GM19351 (cell line): ENCODE measurements around the gene NBDY.
A peak's percentile ranks its signal among the peaks of the same experiment; 100 is the strongest.
"Not testable (repeated sequence)": the region's sequence is repeated elsewhere in the genome, so short reads cannot be mapped to it uniquely, and the experiment has no call there.

ENCODE experiments used
- ATAC-seq: cut with Tn5 transposase; IDR thresholded peaks from one replicate; pipeline ENCODE4 v1.9.1; 2021; ENCODE audit warnings: mild to moderate bottlenecking, moderate library complexity; ENCODE audit not compliant: unreplicated experiment

NBDY gene, protein sequence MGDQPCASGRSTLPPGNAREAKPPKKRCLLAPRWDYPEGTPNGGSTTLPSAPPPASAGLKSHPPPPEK

DNA sequence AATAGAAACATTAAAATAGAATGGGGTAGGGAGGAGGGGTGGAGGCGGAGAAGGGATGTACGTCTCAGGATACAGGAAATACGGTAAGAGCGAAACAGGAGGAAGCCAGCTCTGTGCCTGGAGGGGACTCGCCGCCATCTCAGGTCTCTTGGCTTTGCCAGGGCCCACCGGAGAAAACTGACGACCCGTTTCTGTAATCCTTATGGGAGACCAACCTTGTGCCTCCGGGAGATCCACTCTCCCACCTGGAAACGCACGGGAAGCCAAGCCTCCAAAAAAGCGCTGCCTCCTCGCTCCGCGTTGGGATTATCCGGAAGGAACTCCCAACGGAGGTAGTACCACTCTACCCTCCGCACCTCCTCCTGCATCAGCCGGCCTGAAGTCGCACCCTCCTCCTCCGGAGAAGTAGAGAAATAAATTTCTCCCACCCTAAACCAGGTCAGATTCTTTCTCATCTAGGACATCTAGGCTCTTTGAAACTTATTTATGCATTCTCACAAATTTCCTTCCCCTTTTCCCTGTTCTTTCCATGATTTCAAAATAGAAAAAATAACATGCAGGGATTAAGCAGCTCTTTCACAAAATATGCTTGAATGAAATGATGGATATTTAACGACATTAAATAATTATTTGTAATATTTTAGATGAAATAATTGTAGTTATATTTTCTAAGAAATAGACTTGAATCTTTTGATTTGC is at the start of gene NBDY:
Gene NBDY, plus strand, starts transcription at position 92 of the 699 bp plus-strand sequence. Its CDS starts 111 bp downstream, at position 203.
- peak; percentile 58 for ATAC-seq

DNA sequence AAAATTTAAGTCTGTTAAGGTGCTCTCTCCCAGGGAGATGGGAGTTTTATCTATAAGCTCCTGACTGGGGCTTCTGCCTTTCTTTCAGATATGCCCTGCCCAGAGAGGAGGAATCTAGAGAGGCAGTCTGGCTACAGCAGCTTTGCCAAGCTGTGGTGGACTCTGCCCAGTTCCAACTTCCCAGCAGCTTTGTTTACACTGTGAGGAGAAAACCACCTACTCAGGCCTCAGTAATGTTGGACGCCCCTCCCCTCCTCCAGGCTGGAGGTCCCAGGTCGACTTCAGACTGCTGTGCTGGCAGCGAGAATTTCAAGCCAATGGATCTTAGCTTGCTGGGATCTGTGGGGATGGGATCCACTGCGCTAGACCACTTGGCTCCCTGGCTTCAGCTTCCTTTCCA is 24.5 kb upstream of the NBDY start:
- ATAC-seq = not testable (repeated sequence)

DNA sequence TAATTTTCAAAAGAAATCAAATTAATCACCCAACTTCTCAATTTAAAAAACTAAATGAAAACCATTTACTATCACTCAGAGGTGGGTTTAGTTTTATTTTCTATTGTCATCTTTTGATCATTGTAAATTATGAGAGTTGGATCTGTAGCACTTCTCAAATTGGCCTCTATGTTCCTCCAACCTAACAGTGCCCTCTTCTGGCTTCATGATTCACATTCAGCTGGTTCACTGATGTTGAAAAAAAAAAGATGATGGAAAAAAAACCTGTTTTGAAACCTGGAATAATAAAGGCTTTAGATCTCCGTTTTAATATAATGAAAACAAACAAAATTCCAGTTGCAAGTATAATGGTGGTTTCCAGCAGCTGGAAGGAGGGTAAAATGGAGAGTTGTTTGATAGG is 2.4 kb upstream of the NBDY start:
- ATAC-seq = peak; percentile 41

DNA sequence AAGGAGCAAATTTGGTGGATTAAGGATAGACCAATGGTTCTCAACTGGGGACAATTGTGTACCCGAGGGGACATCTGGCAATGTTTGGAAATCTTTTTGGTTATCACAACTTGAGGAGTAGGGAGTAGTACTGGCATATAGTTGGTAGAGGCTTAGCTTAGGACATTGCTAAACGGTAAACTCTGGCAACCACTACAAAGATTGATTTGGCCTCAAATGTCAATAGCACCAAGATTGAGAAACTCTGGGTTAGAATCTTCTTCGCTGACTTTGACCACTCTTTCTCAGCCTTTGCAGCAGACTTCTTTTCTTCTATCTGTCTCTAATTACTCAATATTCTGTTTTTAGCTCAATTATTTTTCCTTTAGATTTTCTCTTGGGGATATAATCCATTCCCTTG is 1.5 kb upstream of the NBDY start:
- no peak for ATAC-seq

DNA sequence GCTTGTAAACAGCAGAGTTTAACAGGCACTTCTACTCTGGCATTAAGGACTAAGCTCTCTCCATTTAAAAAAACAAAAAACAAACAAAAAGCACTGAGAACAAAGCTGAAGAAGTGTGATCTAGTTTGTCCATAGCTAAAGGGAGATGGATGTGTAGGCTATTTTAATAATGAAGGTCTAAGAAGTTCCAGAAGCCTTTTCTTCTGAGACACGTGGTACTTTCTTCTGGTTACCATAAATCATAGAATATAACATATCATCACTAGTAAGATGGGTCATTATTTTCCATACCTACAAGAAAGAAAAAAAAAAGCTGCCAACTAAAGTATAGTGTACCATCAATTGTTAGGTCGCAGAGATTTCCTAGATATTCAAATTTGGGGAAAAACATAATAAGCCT is 722 bp upstream of the NBDY start:
- ATAC-seq = peak; percentile 33

DNA sequence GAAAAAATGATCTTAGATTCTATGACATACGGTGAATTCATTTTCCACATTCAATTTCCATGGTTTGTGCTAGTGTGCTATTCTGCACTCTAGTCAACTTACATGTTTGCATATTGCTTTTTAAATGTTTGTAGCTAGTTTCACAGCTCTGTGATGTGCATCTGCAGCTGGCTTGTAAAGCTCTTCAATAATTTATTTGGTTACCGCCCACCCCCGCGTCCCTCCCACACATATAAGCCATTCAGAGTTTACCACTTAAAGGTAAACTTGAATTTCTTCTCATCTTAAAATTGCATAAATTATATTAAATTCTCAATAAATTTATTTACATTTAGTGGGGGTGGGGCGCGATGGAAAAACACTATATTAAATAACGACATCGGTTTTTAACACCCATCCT is 291 bp upstream of the NBDY start:
- peak; percentile 40 for ATAC-seq

DNA sequence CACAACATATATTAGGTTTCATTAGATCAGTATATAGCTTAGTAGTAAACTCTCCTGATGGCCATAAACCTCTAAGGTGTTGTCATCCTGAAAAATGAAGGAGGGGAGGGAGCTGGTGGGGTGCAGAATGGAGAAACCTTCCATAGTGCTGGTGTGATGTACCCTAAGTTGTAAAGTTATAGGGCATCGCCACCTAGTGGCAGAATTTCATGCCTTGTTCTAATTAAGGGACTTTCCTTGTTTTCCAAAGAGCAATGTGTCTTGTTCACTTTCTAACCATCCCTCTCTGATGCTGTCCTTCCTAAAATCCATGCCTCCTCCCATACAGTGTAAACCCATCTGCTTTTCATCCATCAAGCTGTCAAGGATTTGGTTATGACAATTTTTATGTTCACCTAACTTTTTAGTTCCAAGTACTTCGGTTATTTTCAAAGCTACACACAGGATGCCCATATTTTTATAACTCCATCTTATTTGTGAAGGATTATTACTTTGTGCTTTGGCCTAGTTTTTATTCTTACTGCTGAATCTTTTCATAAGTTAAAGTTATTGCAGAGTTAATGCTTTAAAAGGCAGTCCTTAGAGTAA is 4.5 kb downstream of the NBDY start:
- peak; percentile 49 for ATAC-seq

DNA sequence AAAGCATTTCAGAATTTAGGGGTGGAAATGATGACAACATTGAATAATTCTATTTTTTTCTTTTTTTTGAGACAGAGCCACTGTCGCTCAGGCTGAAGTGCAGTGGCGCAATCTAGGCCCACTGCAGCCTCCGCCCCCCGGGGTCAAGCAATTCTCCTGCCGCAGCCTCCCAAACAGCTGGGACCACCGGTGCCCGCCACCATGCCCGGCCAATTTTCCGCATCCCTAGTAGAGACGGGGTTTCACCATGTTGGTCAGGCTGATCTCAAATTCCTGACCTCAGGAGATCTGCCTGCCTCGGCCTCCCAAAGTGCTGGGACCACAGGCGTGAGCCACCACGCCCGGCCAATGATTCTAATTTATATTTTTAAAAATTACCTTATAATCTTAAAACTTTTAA is 7.2 kb downstream of the NBDY start:
- ATAC-seq = no peak

DNA sequence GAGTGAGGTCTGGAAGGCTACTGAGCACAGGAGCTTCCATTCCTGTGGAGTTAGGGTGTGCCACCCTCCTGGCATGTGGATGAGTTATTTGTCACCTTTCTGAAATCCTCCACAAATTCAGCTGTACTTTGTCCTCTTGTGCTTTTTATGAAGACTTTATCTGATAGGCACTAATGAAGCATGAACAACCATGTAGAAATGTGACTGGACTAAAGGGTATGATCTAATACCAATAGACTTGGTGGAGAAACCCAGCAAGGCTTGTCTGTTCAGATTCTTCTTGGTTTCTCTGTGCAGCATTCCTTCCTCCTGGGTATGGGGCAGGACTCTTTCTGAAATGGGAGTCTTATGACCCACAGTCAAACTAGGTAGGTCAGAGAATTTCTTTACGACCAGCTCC is 9.6 kb downstream of the NBDY start:
- no peak for ATAC-seq

DNA sequence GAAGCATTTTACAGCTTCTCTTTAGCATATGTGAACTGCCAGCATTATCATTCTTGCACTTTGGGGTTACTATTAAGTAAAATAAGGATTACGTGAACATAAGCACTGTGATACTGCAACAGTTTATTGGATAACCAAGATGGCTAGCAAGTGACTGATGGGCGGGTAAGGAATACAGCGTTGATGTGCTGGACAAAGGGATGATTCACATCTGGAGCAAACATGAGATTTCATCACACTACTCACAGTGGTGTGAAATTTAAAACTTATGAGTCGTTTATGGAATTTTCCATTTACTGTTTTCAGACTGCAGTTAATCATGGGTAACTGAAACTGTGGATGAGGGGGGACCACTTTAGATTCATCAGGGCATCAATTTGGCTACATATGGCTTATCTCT is 16.0 kb downstream of the NBDY start:
- ATAC-seq = no peak

DNA sequence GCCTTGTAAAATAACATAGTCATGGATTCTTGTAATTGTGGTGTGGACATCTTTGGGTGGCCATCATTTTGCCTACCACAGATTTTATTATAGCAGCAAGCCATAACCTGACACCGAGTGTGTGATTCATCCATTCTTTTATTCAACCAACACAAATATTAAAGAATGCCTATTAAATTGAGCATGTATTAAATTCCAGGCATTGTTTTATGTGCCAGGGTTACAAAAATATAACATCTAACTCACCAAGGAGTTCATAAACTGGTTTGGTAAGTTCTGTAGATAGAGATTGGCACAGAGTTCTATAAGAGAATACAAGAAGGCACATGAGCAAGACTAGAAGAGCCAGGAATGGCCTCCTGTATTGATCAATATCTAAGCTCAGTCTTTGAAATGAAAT is 18.0 kb downstream of the NBDY start:
- no peak for ATAC-seq

DNA sequence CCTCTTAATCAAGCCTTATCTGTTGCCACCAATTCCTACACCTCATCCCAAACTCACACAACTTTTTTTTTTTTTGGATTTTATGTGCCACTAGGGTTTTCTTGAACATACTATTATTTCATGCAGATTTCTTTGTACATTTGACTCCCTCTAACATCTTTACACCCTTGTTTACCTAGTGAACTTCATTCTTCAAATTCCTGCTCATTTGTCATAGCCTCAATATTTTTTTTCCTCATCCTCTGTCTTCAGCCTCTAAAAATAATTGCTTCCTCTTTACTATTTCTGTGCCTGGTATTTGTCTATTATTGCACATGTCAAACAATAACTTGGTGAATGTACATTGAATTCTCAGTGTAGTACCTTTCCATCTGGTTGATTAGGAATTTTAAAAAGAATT is 22.0 kb downstream of the NBDY start:
- ATAC-seq = no peak

DNA sequence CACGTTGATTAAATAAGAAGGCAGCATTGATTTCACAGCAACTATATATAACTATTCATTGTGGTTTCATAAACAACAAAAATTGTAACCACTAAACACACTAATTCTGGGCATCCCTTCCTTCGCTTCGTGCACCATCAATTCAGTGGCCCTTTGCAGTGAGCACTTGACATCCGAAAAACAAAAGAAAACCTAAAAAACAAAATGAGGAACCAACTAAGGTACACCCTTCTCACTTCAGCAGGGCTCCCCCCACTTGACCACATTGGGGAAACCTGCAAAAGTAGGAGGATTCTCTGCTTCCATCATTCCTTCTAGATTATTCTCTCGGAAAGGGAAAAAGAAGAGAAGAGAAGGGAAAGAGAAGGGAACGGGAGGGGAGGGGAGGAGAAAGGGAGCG is 28.3 kb downstream of the NBDY start:
- peak; percentile 81 for ATAC-seq

DNA sequence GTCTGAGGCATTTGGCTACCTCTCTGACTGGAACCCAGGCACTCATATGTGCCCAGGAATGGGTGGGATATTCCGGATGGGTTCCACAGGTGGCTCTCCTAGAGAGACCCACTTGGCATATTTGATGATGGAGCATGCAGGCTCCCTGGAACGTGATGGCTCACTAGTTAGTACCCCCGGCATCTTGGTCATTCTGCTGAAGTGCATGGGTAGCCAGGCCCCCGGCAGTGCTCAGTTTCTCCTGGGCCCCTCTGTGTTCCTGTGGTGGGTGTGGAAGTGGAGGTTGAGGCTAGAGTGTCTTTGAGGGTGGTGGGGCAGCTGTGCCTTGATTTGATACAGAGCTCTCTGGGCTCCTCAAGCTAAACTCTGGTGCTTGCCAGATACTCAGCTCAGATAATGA is 29.4 kb downstream of the NBDY start:
- no peak for ATAC-seq

DNA sequence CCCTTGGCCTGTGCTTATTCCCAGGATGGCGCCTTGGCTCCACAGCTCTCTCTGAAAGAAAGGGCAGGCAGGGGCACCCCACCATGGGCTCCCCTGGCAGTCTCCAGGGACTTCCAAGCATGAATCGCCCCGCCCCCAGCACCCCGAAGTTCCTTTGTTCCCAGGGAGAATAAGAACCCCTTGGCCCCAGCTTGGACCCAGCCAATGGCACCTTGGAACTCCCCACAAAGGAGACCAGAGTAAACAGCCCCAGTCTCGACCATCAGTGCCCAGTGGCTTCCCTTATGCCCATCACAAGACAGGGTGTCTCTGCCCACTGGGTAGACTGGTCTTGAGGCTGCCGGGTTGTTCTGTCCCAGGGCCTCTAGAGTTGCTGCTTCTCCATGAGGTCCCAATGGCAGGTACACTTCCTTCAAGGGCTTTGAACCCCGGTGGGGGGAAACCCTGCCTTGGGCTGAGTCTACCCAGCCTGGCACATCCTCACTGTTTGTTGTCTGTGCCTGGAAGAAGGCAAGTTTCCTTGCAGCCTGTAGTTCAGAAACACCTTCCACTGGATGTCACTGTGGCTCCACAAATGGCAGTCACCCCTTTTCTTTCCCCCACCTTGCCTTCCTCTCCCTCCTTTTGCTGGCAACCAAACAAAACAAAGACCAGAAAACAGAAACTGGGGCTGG is 30.8 kb downstream of the NBDY start:
- ATAC-seq = no peak

DNA sequence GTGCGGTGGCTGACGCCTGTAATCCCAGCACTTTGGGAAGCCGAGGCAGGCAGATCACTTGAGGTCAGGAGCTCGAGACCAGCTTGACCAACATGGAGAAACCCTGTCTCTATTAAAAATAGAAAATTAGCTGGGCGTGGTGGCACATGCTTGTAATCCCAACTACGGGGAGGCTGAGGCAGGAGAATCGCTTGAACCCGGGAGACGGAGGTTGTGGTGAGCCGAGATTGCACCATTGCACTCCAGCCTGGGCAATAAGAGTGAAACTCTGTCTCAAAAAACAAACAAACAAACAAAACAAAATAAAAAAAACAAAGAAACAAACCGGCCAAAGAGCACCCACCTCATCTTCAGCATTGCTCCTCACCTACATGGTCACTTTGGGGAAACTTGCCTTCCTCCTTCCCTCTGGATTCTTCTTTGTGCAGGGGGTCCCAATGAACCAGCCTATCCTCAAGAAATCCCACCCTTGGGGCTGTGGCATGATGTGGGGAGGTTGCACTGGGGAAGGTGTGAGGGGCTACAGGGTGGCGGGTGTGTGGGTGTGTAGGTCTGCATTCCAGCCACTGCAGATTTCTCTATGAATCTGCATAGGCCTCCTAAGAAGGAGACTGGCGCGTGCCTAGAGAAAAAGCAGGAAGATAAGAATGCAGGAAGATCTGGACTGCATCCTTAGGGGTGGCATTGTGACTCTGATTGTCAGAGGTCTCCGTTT is 31.5 kb downstream of the NBDY start:
- ATAC-seq = not testable (repeated sequence)

DNA sequence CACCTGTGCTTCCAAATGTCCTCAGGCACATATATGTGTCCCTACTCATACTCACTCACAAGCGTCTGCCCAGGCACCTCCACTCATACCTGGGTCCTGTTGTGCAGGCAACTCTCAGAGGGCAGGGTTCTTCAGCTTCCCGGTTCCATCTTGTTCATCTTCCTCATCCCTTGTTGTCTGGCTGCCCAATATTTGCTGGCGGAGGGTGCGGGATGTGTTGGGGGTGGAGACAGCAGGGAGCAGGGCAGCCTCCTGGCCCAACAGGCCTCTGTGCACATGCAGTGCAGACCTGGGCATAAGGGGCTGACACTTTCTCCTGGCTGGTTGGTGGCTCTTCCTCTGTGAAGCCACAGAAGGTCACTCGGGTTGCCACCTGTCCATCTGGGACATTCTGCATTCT is 32.1 kb downstream of the NBDY start:
- ATAC-seq = no peak

DNA sequence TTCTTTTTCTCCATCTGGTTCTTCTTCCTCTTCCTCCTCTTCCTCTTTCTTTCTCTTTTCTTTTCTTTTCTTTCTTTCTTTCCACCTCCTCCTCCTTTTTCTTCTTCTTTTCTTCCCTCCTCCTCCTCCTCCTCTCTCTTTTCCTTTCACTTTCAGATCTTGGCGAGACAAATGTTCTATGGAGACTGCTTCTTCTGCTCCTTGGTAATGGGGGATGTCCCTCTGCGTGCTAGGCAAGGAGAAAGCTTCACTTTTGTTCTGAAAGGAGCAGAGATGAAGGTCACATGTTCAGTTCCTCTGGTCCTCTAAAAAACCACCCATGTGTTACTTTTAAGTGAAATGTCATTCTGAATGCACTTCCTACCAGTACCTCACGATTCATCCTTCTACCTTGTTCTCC is 33.2 kb downstream of the NBDY start:
- ATAC-seq = peak; percentile 23

DNA sequence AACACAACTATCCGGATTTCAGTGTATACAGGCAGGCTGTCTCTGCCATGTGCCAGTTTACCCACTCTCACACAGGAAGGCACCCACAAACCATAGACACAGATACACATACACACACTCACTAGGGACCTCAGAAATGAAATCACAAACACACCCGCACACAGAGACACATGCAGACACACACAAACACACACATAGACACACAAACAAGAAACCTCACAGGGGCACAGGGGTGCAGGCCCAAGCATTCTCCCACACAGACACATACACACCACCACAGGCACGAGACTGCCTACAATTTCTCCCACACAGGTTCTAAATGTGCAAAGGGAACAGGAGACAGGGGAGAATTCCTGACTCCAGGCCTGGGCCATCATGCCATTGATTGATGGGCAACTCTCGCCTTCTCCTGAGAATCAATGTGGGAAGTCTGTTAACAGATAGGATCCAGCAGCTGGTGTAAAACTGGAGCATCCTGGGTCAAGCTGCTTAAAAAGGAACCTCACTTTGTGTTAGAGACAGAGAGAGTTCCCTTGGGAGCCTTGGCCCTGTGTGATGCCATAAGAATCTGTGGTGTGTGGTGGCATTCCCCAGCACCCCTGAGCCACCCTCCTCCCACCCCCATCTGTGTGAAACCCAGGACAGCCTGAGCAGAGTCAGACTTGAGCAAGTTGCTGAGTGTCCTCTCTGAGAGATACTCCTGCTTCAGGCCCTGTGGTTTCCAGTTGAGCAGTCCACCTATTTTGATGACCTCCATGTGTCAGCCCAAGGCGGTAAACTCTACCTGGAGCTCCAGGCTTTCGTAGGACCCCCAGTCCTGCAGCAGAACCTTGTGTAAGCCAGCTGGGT is 33.9 kb downstream of the NBDY start:
- no peak for ATAC-seq

DNA sequence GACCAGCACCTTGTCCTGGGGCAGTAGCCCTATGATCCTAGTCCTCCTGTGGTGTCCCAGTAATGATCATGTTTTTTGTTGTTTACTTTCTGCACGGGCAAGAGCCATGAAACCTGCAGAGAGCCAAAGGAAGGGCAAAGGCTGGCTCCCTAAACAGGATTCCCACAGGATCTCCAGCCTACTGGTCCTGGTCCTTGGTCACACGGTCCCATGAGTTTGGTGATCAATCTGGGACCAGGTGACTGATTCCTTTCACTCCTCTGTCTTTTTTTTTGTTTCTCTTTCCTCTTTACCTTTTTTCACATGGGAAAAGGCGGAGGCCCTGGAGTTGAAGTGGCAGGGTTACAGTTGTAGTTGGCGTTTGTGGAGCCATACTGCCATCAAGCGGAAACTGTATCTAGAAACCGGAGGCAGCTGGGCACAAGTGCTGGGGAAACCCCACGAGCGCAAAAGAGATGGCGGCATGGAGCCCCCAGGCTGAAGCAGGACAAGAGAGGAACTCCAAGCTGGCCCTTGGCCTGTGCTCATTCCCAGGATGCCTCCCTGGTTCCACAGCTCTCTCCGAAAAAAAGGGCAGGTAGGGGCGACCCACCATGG is 34.6 kb downstream of the NBDY start:
- peak; percentile 29 for ATAC-seq
